Measurements from ENCODE around the gene SORL1.

Gene SORL1

GRCh38 chr11:121577106-121577848, 125.2 kb downstream of the SORL1 start:
- TF ChIP-seq, protein P1, sequence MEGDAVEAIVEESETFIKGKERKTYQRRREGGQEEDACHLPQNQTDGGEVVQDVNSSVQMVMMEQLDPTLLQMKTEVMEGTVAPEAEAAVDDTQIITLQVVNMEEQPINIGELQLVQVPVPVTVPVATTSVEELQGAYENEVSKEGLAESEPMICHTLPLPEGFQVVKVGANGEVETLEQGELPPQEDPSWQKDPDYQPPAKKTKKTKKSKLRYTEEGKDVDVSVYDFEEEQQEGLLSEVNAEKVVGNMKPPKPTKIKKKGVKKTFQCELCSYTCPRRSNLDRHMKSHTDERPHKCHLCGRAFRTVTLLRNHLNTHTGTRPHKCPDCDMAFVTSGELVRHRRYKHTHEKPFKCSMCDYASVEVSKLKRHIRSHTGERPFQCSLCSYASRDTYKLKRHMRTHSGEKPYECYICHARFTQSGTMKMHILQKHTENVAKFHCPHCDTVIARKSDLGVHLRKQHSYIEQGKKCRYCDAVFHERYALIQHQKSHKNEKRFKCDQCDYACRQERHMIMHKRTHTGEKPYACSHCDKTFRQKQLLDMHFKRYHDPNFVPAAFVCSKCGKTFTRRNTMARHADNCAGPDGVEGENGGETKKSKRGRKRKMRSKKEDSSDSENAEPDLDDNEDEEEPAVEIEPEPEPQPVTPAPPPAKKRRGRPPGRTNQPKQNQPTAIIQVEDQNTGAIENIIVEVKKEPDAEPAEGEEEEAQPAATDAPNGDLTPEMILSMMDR (IDR thresholded peaks at IDR 0.05; ENCODE audit: extremely low read depth, missing control alignments) = no peak
- no peak for DNase-seq (ENCODE audit: low spot score)

DNA sequence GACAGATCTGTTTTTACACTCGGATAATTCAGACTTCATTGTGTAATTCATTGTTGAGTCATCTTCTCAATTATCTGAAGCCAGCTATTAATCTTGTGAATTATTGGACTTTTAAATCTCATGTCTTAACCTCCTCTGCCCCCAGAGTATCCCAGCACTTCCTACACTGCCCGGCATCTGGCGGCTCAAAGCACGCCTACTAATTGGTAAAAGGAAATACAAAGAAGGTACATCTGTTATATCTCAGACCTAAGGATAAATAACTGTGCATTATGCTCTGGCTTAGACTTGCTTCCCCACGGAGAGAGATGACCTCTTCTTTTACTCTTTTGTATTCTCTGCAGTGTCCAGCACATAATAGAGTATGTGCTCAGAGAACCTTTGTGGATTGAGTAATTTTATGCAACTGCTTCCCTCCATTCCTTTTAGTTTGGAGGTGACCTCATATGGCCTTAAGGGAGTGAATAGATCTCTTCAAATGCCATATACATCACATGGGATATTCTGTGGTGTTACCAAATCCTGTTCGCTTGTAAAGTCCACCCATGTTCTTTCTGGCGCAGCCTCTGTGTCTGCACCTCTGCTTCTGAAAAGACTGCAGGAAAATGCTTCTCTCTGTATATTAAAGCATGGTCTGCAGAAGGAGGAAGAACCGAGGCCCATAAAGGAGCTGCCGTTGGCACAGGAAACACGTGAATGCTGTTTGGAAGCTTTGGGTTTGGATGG, 126.3 kb downstream of the SORL1 start:
- TF ChIP-seq, protein P1 (IDR thresholded peaks at IDR 0.05; ENCODE audit: extremely low read depth, missing control alignments) = no peak
- DNase-seq (ENCODE audit: low spot score) = no peak

- TF ChIP-seq, protein P1 (IDR thresholded peaks at IDR 0.05; ENCODE audit: extremely low read depth, missing control alignments) = no peak
- no peak for DNase-seq (ENCODE audit: low spot score)
These were observed 128.0 kb downstream of the SORL1 start for GRCh38 chr11:121580154-121580553.

DNA sequence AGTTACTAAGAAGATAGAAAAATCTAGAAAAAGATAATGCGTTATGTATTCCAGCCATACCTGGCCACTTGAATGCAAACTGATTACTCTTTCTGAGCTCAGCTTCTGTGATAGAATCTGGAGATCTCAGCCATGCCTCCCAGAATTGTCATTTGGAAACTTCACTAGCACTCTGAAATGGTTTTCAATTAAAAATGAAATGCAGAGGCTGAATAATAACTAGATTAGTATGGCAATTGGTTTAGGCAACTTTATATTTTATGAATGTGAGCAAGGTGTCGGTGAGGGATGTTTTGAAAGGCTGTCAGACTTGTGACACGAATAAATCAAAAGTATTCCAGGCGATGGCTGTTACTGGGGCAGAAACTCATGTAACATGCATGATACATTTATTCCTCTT, 129.5 kb downstream of the SORL1 start:
- no peak for DNase-seq (ENCODE audit: low spot score)
- TF ChIP-seq, protein P1 (IDR thresholded peaks at IDR 0.05; ENCODE audit: extremely low read depth, missing control alignments) = no peak

- DNase-seq (ENCODE audit: low spot score) = no peak
- TF ChIP-seq, protein P1 (IDR thresholded peaks at IDR 0.05; ENCODE audit: extremely low read depth, missing control alignments) = no peak
These were observed 130.2 kb downstream of the SORL1 start for GRCh38 chr11:121582296-121582695.

DNA sequence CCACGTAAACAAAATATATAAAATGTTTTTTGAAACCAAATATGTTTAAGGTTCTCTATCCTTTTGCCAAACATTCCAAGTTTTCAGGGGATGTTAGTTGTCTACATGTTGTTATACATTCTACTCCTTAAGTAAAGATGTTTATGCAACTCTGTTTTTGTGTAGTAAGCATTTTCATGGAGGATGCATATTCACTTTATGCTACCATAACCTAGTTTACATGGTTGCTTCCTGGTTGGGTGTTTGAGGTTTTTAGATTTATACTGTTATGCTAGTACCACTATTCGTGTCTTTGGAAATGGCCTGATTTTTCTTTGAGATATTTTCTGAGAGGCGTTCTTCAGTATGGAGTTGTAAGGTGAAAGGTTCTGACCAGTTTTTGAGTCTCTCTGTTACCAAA, 131.7 kb downstream of the SORL1 start:
- no peak for DNase-seq (ENCODE audit: low spot score)
- TF ChIP-seq, protein P1 (IDR thresholded peaks at IDR 0.05; ENCODE audit: extremely low read depth, missing control alignments) = no peak

DNA sequence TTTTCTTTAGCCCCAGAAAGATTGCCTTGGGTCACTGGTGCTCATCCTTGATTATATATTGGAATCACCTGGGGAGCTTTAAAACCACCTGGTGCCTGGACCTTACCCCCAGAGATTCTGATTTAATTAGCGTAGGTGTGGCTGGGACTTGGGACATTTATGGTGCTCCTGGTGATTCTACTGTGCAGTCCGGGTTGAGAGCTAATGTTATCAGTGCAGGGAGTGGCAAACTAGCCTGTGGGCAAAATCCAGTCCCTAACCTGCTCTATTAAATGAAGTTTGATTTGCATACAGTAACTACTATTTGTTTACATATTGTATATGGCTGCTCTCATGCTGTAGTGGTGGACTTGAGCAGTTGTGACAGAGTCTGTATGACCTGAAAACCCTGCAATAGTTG, 134.6 kb downstream of the SORL1 start:
- no peak for DNase-seq (ENCODE audit: low spot score)
- TF ChIP-seq, protein P1 (IDR thresholded peaks at IDR 0.05; ENCODE audit: extremely low read depth, missing control alignments) = no peak

Data from GM20000 (cell line).